ENCODE measurements around the gene FIG4.

- TF ChIP-seq CTCF (optimal IDR thresholded peaks at IDR 0.05 in 1 of 3, IDR thresholded peaks at IDR 0.05 in 1 of 3, conservative IDR thresholded peaks at IDR 0.05 in 1 of 3; ENCODE audit: extremely low read depth in 1 of 3, insufficient read depth in 2 of 3, low read length in 3 of 3) = no peak
- no peak for TF ChIP-seq EZH2 (IDR thresholded peaks at IDR 0.05; ENCODE audit: low read length)
Observed at GRCh38 chr6:109874086-109874485, 183.0 kb downstream of the FIG4 start.
